Measurements from ENCODE around the gene SCGB1A1. TPM values are rescaled to one million over a fixed set of nuclear protein-coding genes. Genes with fewer than 3 reads are reported as not detected.
A peak's percentile ranks its signal among the peaks of the same experiment; 100 is the strongest.

The SCGB1A1 gene
- total and polyA plus RNA-seq, 2 donors (not counting 1 experiment from before 2014, with no cell fraction given): not detected

- TF ChIP-seq, protein P1, sequence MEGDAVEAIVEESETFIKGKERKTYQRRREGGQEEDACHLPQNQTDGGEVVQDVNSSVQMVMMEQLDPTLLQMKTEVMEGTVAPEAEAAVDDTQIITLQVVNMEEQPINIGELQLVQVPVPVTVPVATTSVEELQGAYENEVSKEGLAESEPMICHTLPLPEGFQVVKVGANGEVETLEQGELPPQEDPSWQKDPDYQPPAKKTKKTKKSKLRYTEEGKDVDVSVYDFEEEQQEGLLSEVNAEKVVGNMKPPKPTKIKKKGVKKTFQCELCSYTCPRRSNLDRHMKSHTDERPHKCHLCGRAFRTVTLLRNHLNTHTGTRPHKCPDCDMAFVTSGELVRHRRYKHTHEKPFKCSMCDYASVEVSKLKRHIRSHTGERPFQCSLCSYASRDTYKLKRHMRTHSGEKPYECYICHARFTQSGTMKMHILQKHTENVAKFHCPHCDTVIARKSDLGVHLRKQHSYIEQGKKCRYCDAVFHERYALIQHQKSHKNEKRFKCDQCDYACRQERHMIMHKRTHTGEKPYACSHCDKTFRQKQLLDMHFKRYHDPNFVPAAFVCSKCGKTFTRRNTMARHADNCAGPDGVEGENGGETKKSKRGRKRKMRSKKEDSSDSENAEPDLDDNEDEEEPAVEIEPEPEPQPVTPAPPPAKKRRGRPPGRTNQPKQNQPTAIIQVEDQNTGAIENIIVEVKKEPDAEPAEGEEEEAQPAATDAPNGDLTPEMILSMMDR (IDR thresholded peaks at IDR 0.05): no peak
- TF ChIP-seq EZH2 (IDR thresholded peaks at IDR 0.05; ENCODE audit: borderline replicate concordance, insufficient read depth, low read depth, low read length, poor library complexity, severe bottlenecking): no peak
- Histone ChIP-seq H3K79me2 (ENCODE audit: control insufficient read depth, insufficient read depth, low read length) (no peaks in the 10 kb centered on the region), H3K9ac (ENCODE audit: low read length) (no peak overlapping the region), H3K4me2 (replicated peaks; ENCODE audit: low read depth, low read length, poor library complexity, severe bottlenecking) (peak overlapping the region; percentile 66), H3K9me3 (ENCODE audit: control extremely low read depth in 1 of 3, control insufficient read depth in 2 of 3, insufficient read depth in 1 of 3, low read length in 2 of 3) (no peaks in the 10 kb centered on the region), H3K27me3 (replicated peaks in 1 of 4; ENCODE audit: control extremely low read depth in 1 of 4, control insufficient read depth in 3 of 4, insufficient read depth in 4 of 4, low read length in 3 of 4) (peaks cover 0 to 8% (median 0%) of the 10 kb centered on the region in 4 experiments), H3K27ac (ENCODE audit: low read length in 2 of 2) (no peak overlapping the region), H3K36me3 (replicated peaks in 1 of 2; ENCODE audit: control extremely low read depth in 1 of 2, control insufficient read depth in 1 of 2, extremely low read depth in 1 of 2, insufficient read depth in 2 of 2, low read length in 1 of 2) (no peaks in the 10 kb centered on the region), H2AFZ (ENCODE audit: insufficient read depth, low read depth, low read length, poor library complexity, severe bottlenecking) (peak overlapping the region; percentile 84), H4K20me1 (ENCODE audit: control insufficient read depth, insufficient read depth, low read length, poor library complexity, severe bottlenecking) (no peaks in the 10 kb centered on the region), H3K4me1 (ENCODE audit: control insufficient read depth in 2 of 2, insufficient read depth in 2 of 2, low read length in 2 of 2) (peaks cover 9 to 11% of the 10 kb centered on the region in 2 donors), H3K4me3 (ENCODE audit: control extremely low read depth in 1 of 5, extremely low read depth in 1 of 5, insufficient read depth in 1 of 5, low read depth in 2 of 5, low read length in 4 of 5) (peak overlapping the region in 1 of 5 experiments; percentile 33)
- H3K9me3 Mint-ChIP-seq (ENCODE audit: insufficient read depth): no peaks in the 10 kb centered on the region
- peaks cover 18% of the 10 kb centered on the region for H3K27me3 Mint-ChIP-seq
- POLR2A ChIA-PET: interaction anchor here (0.5 kb wide), 1 partner anchor 474 kb away, joined by 3 read pairs; no protein-coding TSS in a partner anchor
- H3K4me3 Mint-ChIP-seq: peak overlapping the region; percentile 34
- H3K27ac Mint-ChIP-seq: no peak overlapping the region
- CTCF ChIA-PET: interaction anchor here (1.3 kb wide), 1 partner anchor 22 kb away, joined by 4 read pairs; no protein-coding TSS in a partner anchor
- intact Hi-C loops (cut with micrococcal nuclease): no loop called here
- no peak for ATAC-seq (ENCODE audit: low read depth)
- WGBS (ENCODE audit: insufficient coverage): 21% methylated on average over 12 of the region's 15 CpGs
- peaks cover 9% of the 10 kb centered on the region for H3K4me1 Mint-ChIP-seq
- no peak for DNase-seq
Measured at GRCh38 chr11:62402226-62402959, 16.4 kb upstream of the SCGB1A1 start.

All from B cell (primary cell).